HCT116 (cell line): ENCODE data around the gene COPZ1. TPM values are rescaled to one million over a fixed set of nuclear protein-coding genes. Genes with fewer than 3 reads are reported as not detected.
A peak's percentile ranks its signal among the peaks of the same experiment; 100 is the strongest.

ENCODE experiments used
- ATAC-seq: fragments of 200-7000 bp; cut with Tn5 transposase; 2 replicates; pipeline ENCODE4 v1.9.1; 2020; ENCODE audit warnings: mild to moderate bottlenecking, moderate library complexity
- BruUV-seq: library from RNA; stranded (reverse); fragments of 400-500 nt; replicated peaks from 2 replicates; lab custom pipeline; 2021; lab: Mats Ljungman, UMichigan
- CTCF ChIA-PET: fragments of 300-600 bp; sonication (Branson Sonifier 250); formaldehyde crosslinking; loops from one replicate; lab custom pipeline; 2021; ENCODE audit warnings: antibody characterized with exemption; lab: Charles Lee
- POLR2A ChIA-PET: fragments of 300-600, 350-600 bp; sonication (Branson Sonifier 250); formaldehyde crosslinking; loops from one replicate; lab custom pipeline; 2021; ENCODE audit warnings: antibody characterized with exemption; lab: Charles Lee
- RAD21 ChIA-PET, 2 experiments: fragments of 300-600 bp; sonication (Branson Sonifier 250); formaldehyde crosslinking; loops; one replicate each; lab custom pipeline; 2023; ENCODE audit warnings: low total read pairs in 2 of 2; ENCODE audit not compliant: uncharacterized antibody in 2 of 2, unreplicated experiment in 2 of 2, low non-redundant PET in 1 of 2; lab: Charles Lee
- DNase-seq: peaks from one replicate; pipeline ENCODE4 v3.0.0-alpha.2; 2010; ENCODE audit warnings: low read depth, low spot score
- H2AFZ ChIP-seq: fragments of 200-600 bp; shearing (Covaris generic), sonication (generic); 2 replicates; pipeline ENCODE4 v1.6.1; 2017; ENCODE audit warnings: low read depth, mixed run types, mixed read lengths, antibody characterized with exemption, low read length; ENCODE audit not compliant: poor library complexity, severe bottlenecking
- H3K27ac ChIP-seq: 2 replicates; pipeline ENCODE4 v1.5.1; 2012; ENCODE audit warnings: low read depth, low read length
- H3K27me3 ChIP-seq: fragments of 200-600 bp; sonication (generic); 2 replicates; pipeline ENCODE4 v1.6.1; 2016; ENCODE audit warnings: mixed run types, low read length, mixed read lengths; ENCODE audit not compliant: insufficient read depth
- H3K36me3 ChIP-seq, 2 experiments: fragments of 200-500 bp in 1 of 2; fragments of 200-600 bp in 1 of 2; sonication (Bioruptor generic) in 1 of 2; sonication (generic) in 1 of 2; 2 replicates each; pipeline versions ENCODE4 v1.5.1 to v1.6.1; 2014 to 2016; ENCODE audit warnings: low read length in 2 of 2, inconsistent platforms in 1 of 2, mixed read lengths in 1 of 2, mixed run types in 1 of 2; ENCODE audit not compliant: insufficient read depth in 2 of 2, control insufficient read depth in 1 of 2
- H3K4me1 ChIP-seq, 2 experiments: fragments of 200-600 bp in 1 of 2; sonication (generic) in 1 of 2; 2 replicates each; pipeline versions ENCODE4 v1.5.1 to v1.6.1; 2012 to 2017; ENCODE audit warnings: low read length in 2 of 2, inconsistent platforms in 1 of 2, mild to moderate bottlenecking in 1 of 2, mixed read lengths in 1 of 2, mixed run types in 1 of 2, moderate library complexity in 1 of 2; ENCODE audit not compliant: insufficient read depth in 2 of 2, control insufficient read depth in 1 of 2
- H3K4me2 ChIP-seq: fragments of 200-600 bp; sonication (generic); 2 replicates; pipeline ENCODE4 v1.6.1; 2017; ENCODE audit warnings: mixed run types, low read length, mixed read lengths
- H3K4me3 ChIP-seq, 2 experiments: fragments of 200-600 bp in 1 of 2; sonication (generic) in 1 of 2; replicated peaks in 1 of 2; 2 replicates each; pipeline ENCODE4 v1.5.1; 2011 to 2016; ENCODE audit warnings: low read length in 2 of 2, control low read depth in 1 of 2, low read depth in 1 of 2, mild to moderate bottlenecking in 1 of 2, mixed read lengths in 1 of 2, mixed run types in 1 of 2
- H3K79me2 ChIP-seq: fragments of 200-600 bp; sonication (generic); 2 replicates; pipeline ENCODE4 v1.6.1; 2017; ENCODE audit warnings: mild to moderate bottlenecking, mixed run types, low read length, moderate library complexity, mixed read lengths; ENCODE audit not compliant: insufficient read depth
- H3K9ac ChIP-seq: fragments of 200-600 bp; sonication (generic); 2 replicates; pipeline ENCODE4 v1.6.1; 2016; ENCODE audit warnings: low read length, mixed read lengths
- H3K9me2 ChIP-seq: fragments of 200-600 bp; sonication (generic), shearing (Covaris generic); 2 replicates; pipeline ENCODE4 v1.6.1; 2017; ENCODE audit warnings: mixed run types, mild to moderate bottlenecking, moderate library complexity; ENCODE audit not compliant: insufficient read depth
- H3K9me3 ChIP-seq, 2 experiments: fragments of 200-500 bp in 1 of 2; fragments of 200-600 bp in 1 of 2; sonication (Bioruptor generic) in 1 of 2; sonication (generic) in 1 of 2; 2 replicates each; pipeline ENCODE4 v1.6.1; 2014 to 2017; ENCODE audit warnings: low read length in 2 of 2, mixed read lengths in 2 of 2, inconsistent platforms in 1 of 2, low read depth in 1 of 2, mild to moderate bottlenecking in 1 of 2, mixed run types in 1 of 2, moderate library complexity in 1 of 2; ENCODE audit not compliant: control insufficient read depth in 1 of 2, insufficient read depth in 1 of 2
- H4K20me1 ChIP-seq: fragments of 200-600 bp; sonication (generic), shearing (Covaris generic); 2 replicates; pipeline ENCODE4 v1.6.1; 2017; ENCODE audit warnings: mixed run types, mild to moderate bottlenecking, moderate library complexity; ENCODE audit not compliant: insufficient read depth
- CBX3 ChIP-seq: IDR thresholded peaks from 2 replicates; pipeline ENCODE4 v1.6.1; 2012; ENCODE audit warnings: low read depth
- MAX ChIP-seq: IDR thresholded peaks from 2 replicates; pipeline ENCODE4 v1.6.1; 2012
- POLR2A ChIP-seq: IDR thresholded peaks from 2 replicates; pipeline ENCODE4 v1.7.0; 2011; ENCODE audit warnings: borderline replicate concordance; ENCODE audit not compliant: insufficient read depth, insufficient read length; ENCODE audit errors: extremely low read depth
- POLR2AphosphoS5 ChIP-seq: IDR thresholded peaks from 2 replicates; pipeline ENCODE4 v1.6.1; 2011; ENCODE audit warnings: mild to moderate bottlenecking, low read depth, low read length, moderate library complexity
- ZNF274 ChIP-seq: fragments of 200-500 bp; sonication (Bioruptor generic); IDR thresholded peaks from 2 replicates; pipeline ENCODE4 v1.6.1; 2014; ENCODE audit warnings: mild to moderate bottlenecking, low read depth, low read length, inconsistent platforms
- intact Hi-C: fragments of 100-400 bp; cut with micrococcal nuclease; formaldehyde crosslinking; loops from 2 replicates; pipeline ENCODE4 v1.10.0; 2022
- total RNA-seq: library from RNA; stranded (reverse); gene quantifications from one replicate; pipeline ENCODE4 v1.2.1, GENCODE V29; 2021; ENCODE audit not compliant: unreplicated experiment

COPZ1 gene
- total RNA-seq, 1 experiment from 2014 or later: 191 TPM

- POLR2A ChIA-PET: interaction anchor here (1.8 kb wide), 1 partner anchor 12 kb away, joined by 6 read pairs; no protein-coding TSS in a partner anchor
Measured at GRCh38 chr12:54371328-54372112, 46.6 kb downstream of the COPZ1 start.

GRCh38 chr12:54372113-54372806 is 47.3 kb downstream of the COPZ1 start:
- H2AFZ ChIP-seq: no peak overlapping the region
- intact Hi-C loops: no loop called here
- ChIA-PET RAD21 (interaction anchor here in 1 of 2 experiments (0.6 kb wide), 1 partner anchor 16 kb away, joined by 3 read pairs; no protein-coding TSS in a partner anchor), POLR2A (no interaction called here), CTCF (interaction anchor here (0.7 to 2.8 kb wide), 7 partner anchors 9 to 153 kb away, joined by 3 to 51 read pairs (median 3); partner anchors contain the start of genes HNRNPA1 and ZNF385A)
- H3K4me3 ChIP-seq: no peak overlapping the region
- H3K36me3 ChIP-seq: no peaks in the 10 kb centered on the region
- no peaks in the 10 kb centered on the region for H3K27me3 ChIP-seq
- no TSS peak for BruUV-seq
- no peaks in the 10 kb centered on the region for H3K79me2 ChIP-seq
- no peak for ATAC-seq
- TF ChIP-seq POLR2AphosphoS5 (peak; percentile 2; the same call in 1 of the 2 replicates), CBX3 (no peak)
- H3K9me2 ChIP-seq: no peaks in the 10 kb centered on the region
- DNase-seq: no peak
- no peaks in the 10 kb centered on the region for H4K20me1 ChIP-seq
- no peaks in the 10 kb centered on the region for H3K9me3 ChIP-seq
- peak overlapping the region; percentile 33; the same call in 1 of the 2 replicates for H3K27ac ChIP-seq
- H3K4me1 ChIP-seq: peaks cover 49 to 91% of the 10 kb centered on the region in 2 experiments
- no peak overlapping the region for H3K9ac ChIP-seq
- H3K4me2 ChIP-seq: peak overlapping the region; percentile 45

More at GRCh38 chr12:54371328-54372112, 46.6 kb downstream of the COPZ1 start:
- Histone ChIP-seq H3K4me2 (peak overlapping the region; percentile 45), H3K9ac (no peak overlapping the region), H3K27me3 (no peaks in the 10 kb centered on the region), H2AFZ (no peak overlapping the region), H3K4me1 (peaks cover 49 to 84% of the 10 kb centered on the region in 2 experiments), H3K36me3 (no peaks in the 10 kb centered on the region), H3K9me3 (no peaks in the 10 kb centered on the region), H3K9me2 (no peaks in the 10 kb centered on the region), H3K79me2 (no peaks in the 10 kb centered on the region), H3K27ac (peak overlapping the region; percentile 33; the same call in 1 of the 2 replicates), H4K20me1 (no peaks in the 10 kb centered on the region), H3K4me3 (no peak overlapping the region)
- ChIA-PET RAD21 (interaction anchor here in 1 of 2 experiments (1.8 kb wide), 1 partner anchor 8 kb away, joined by 7 read pairs; no protein-coding TSS in a partner anchor), CTCF (interaction anchor here (0.7 to 2.8 kb wide), 8 partner anchors 9 to 152 kb away, joined by 3 to 51 read pairs (median 4); partner anchors contain the start of gene HNRNPA1)
- intact Hi-C loops: loop anchor here (2.0 kb wide), 1 partner anchor 67 kb away; no protein-coding TSS in a partner anchor
- TF ChIP-seq MAX: no peak
- TF ChIP-seq ZNF274: no peak
- peak; percentile 13; the same call in 1 of the 2 replicates for TF ChIP-seq POLR2AphosphoS5
- no peak for TF ChIP-seq POLR2A
- BruUV-seq: no TSS peak
- ATAC-seq: no peak
- no peak for DNase-seq
